Transverse colon (tissue), 3 donors: ENCODE results near the gene GLS.

ENCODE experiments used
- EP300 ChIP-seq: sonication (generic); formaldehyde crosslinking; IDR thresholded peaks from one replicate; pipeline ENCODE4 v1.6.1; 2017; ENCODE audit warnings: antibody characterized with exemption, low read depth
- POLR2A ChIP-seq: fragments of 450-650 bp; IDR thresholded peaks from one replicate; pipeline ENCODE4 v1.6.1; 2016; ENCODE audit warnings: antibody characterized with exemption, mild to moderate bottlenecking, moderate library complexity
- POLR2AphosphoS5 ChIP-seq, 3 donors: sonication (generic); formaldehyde crosslinking; IDR thresholded peaks; one replicate each; pipeline ENCODE4 v1.6.1; 2016; ENCODE audit warnings: antibody characterized with exemption in 3 of 3

DNA sequence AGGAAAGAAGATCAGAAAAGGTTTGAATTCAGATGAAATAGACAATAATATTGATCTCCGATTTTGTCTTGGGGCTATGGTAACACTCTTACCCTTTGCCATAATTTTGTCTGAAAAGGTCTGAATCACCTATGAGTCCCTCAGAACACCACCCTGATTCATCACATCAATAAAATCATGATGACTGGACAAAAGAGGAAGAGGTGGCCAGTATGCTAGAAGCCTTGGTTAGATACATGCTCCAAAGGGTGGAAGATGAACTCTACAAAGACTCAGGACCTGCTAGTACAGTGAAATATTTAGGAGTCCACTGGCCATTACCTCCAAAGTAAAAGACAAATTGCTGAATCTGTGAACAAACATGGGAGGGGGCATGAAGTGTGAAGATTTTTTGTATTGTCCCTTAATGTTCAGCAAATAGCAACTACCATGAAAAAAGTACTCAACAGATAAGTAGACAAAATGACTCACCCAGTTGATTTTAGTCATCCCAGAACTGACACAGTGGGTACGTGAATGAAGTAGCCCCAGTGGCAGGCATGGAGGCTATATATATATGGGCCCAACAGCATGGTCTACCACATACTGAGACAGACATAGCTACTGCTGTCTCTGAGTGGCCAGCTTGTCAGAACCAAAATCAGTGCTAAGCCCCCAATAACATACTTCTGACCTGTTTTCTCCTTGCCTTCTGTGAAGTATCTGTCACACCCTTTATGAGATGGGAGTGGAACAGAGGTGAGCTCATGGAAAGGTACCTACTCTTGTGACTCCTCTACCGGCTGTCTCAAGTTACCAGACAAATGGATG lies 36.5 kb upstream of the GLS start:
- no peak for TF ChIP-seq POLR2AphosphoS5 (IDR thresholded peaks at IDR 0.05)
- TF ChIP-seq POLR2A: no peak
- no peak for TF ChIP-seq EP300
